Airway epithelial cell (primary cell): ENCODE data around the gene TAF11L5. TPM values are rescaled to one million over a fixed set of nuclear protein-coding genes. Genes with fewer than 3 reads are reported as not detected.

Experiments
- total RNA-seq: library from RNA; depleted of rRNA; stranded (reverse); fragments of >200 nt; gene quantifications from 2 replicates; pipeline ENCODE4 v1.2.3, GENCODE V29; 2015

The TAF11L5 gene
- total RNA-seq: not detected in 2 replicates

GRCh38 chr5:17524935-17525334, at the start of gene TAF11L5:
TSS of gene TAF11L5 (plus strand) at chr5:17525235.

GRCh38 chr5:17497931-17498330, 27.1 kb upstream of the TAF11L5 start, which contains the start of gene TAF11L2:
TSS of gene TAF11L2 (plus strand) at chr5:17498231.

GRCh38 chr5:17518067-17518466, 7.0 kb upstream of the TAF11L5 start, which contains the start of gene TAF11L3:
TSS of gene TAF11L3 (plus strand) at chr5:17518367.

GRCh38 chr5:17521501-17521900, 3.5 kb upstream of the TAF11L5 start, which contains the start of gene TAF11L4:
TSS of gene TAF11L4 (plus strand) at chr5:17521801.

GRCh38 chr5:17528369-17528768, 3.3 kb downstream of the TAF11L5 start, which contains the start of gene TAF11L6:
TSS of gene TAF11L6 (plus strand) at chr5:17528669.

Other genes with a start within 250 kb of the TAF11L5 start
- gene TAF11L2, start 27.0 kb upstream of the TAF11L5 start, total RNA-seq: not detected in 2 replicates
- gene TAF11L3, start 6.9 kb upstream of the TAF11L5 start, total RNA-seq: not detected in 2 replicates
- not detected in 2 replicates for gene TAF11L4, start 3.4 kb upstream of the TAF11L5 start, total RNA-seq
- gene TAF11L6, start 3.4 kb downstream of the TAF11L5 start, total RNA-seq: not detected in 2 replicates
- gene TAF11L7, start 60.5 kb downstream of the TAF11L5 start, total RNA-seq: not detected in 2 replicates
- gene TAF11L8, start 65.7 kb downstream of the TAF11L5 start, total RNA-seq: not detected in 2 replicates
- not detected in 2 replicates for gene TAF11L9, start 69.2 kb downstream of the TAF11L5 start, total RNA-seq
- gene TAF11L10, start 72.6 kb downstream of the TAF11L5 start, total RNA-seq: not detected in 2 replicates
- gene TAF11L11, start 78.9 kb downstream of the TAF11L5 start, total RNA-seq: not detected in 2 replicates
- not detected in 2 replicates for gene TAF11L12, start 85.2 kb downstream of the TAF11L5 start, total RNA-seq
- gene TAF11L13, start 106.9 kb downstream of the TAF11L5 start, total RNA-seq: not detected in 2 replicates
- not detected in 2 replicates for gene TAF11L14, start 109.2 kb downstream of the TAF11L5 start, total RNA-seq